ENCODE results near the gene USP13. TPM values are rescaled to one million over a fixed set of nuclear protein-coding genes. Genes with fewer than 3 reads are reported as not detected.
"Not testable (repeated sequence)": the region's sequence is repeated elsewhere in the genome, so short reads cannot be mapped to it uniquely, and the experiment has no call there.

Gene USP13
- polyA plus RNA-seq, 2 donors = 0.81 to 1.1 TPM

DNA sequence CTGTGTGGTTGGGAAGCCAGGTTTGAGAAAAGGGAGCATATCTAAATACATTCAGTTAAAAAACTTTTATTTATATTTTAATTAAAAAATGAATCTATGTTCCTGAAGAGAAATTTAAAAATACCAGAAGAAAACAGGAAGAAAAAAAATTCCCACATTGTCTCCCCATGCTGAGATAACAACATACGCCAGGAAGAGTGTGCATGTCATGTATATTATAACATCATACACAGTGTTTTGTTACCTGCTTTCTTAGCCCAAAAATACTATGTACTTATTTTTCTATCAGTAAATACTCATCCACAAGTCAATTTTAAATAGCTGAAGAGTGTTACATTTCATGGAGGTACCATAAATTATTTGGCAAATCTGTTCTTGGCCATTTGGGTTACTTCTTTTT lies 18.5 kb downstream of the USP13 start:
- no peaks in the 10 kb centered on the region for H3K27me3 ChIP-seq (ENCODE audit: control insufficient read depth in 1 of 2, insufficient read depth in 2 of 2, low read length in 2 of 2)
- no peak overlapping the region for H3K4me3 ChIP-seq (ENCODE audit: low read depth in 1 of 2, low read length in 2 of 2)
- WGBS, 2 donors = 92 to 96% methylated on average over 1 of the region's 1 CpG
- H3K9me3 ChIP-seq (ENCODE audit: control insufficient read depth in 2 of 2, insufficient read depth in 1 of 2, low read depth in 1 of 2, low read length in 1 of 2) = no peaks in the 10 kb centered on the region
- H3K27ac ChIP-seq (ENCODE audit: low read depth in 2 of 2, low read length in 1 of 2) = no peak overlapping the region
- H3K4me1 ChIP-seq (ENCODE audit: control insufficient read depth in 2 of 2, insufficient read depth in 2 of 2, low read length in 1 of 2) = peaks cover 2 to 6% of the 10 kb centered on the region in 2 donors
- no peaks in the 10 kb centered on the region for H3K36me3 ChIP-seq (ENCODE audit: control insufficient read depth in 2 of 2, insufficient read depth in 2 of 2, low read length in 1 of 2)

DNA sequence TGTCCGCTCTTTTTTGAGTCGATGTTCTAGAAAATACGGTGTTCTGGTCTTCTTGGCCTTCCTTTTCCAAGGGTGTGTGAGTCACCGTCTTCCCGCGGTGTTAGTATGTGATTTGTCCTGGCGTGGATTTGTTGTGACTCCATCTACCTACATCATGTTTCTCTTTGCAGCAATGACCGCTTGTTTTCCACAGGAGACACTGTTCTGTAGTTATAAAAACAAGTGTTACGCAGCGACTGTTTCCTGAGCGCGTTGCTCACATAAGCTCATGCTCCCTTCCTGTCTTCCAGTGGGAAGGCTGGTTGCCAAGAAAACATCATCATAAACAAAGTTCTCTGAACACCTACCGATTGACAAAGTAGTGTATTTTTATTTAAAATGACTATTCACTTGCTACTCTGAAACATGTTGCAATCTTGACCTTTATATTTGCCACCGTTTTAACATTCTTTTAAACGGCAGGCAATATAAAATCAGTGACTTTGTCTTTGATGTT lies 19.0 kb downstream of the USP13 start:
- WGBS, 2 donors = 83% methylated on average over 15 of the region's 15 CpGs
- H3K9me3 ChIP-seq (ENCODE audit: control insufficient read depth in 2 of 2, insufficient read depth in 1 of 2, low read depth in 1 of 2, low read length in 1 of 2) = no peaks in the 10 kb centered on the region
- H3K36me3 ChIP-seq (ENCODE audit: control insufficient read depth in 2 of 2, insufficient read depth in 2 of 2, low read length in 1 of 2) = no peaks in the 10 kb centered on the region
- H3K4me1 ChIP-seq (ENCODE audit: control insufficient read depth in 2 of 2, insufficient read depth in 2 of 2, low read length in 1 of 2) = peaks cover 0 to 2% of the 10 kb centered on the region in 2 donors
- H3K27ac ChIP-seq (ENCODE audit: low read depth in 2 of 2, low read length in 1 of 2) = no peak overlapping the region
- H3K27me3 ChIP-seq (ENCODE audit: control insufficient read depth in 1 of 2, insufficient read depth in 2 of 2, low read length in 2 of 2) = no peaks in the 10 kb centered on the region
- no peak overlapping the region for H3K4me3 ChIP-seq (ENCODE audit: low read depth in 1 of 2, low read length in 2 of 2)

DNA sequence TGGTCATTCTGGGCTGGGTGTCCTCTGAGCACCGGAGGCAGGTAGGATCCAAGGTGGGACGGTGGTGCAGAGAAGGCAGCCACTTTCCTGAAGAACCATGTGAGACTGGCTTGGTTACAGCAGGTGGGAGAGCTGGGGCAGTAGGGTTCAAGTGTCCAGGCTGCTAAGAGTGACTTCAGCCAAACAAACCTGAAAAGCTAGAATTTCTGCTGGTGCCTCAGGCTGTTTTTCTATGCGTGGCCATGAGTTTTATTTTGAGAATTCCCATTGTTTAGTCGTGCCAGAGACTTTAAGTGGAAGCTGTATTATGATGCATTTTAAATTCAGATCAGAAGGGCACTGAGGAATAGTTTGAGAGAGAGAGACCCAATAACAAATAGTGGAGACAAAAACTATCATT lies 20.1 kb downstream of the USP13 start:
- WGBS, 2 donors = 65 to 72% methylated on average over 4 of the region's 4 CpGs
- Histone ChIP-seq H3K4me1 (ENCODE audit: control insufficient read depth in 2 of 2, insufficient read depth in 2 of 2, low read length in 1 of 2) (peaks cover 0 to 2% of the 10 kb centered on the region in 2 donors), H3K4me3 (ENCODE audit: low read depth in 1 of 2, low read length in 2 of 2) (no peak overlapping the region), H3K27me3 (ENCODE audit: control insufficient read depth in 1 of 2, insufficient read depth in 2 of 2, low read length in 2 of 2) (no peaks in the 10 kb centered on the region), H3K27ac (ENCODE audit: low read depth in 2 of 2, low read length in 1 of 2) (no peak overlapping the region), H3K9me3 (ENCODE audit: control insufficient read depth in 2 of 2, insufficient read depth in 1 of 2, low read depth in 1 of 2, low read length in 1 of 2) (no peaks in the 10 kb centered on the region), H3K36me3 (ENCODE audit: control insufficient read depth in 2 of 2, insufficient read depth in 2 of 2, low read length in 1 of 2) (no peaks in the 10 kb centered on the region)

DNA sequence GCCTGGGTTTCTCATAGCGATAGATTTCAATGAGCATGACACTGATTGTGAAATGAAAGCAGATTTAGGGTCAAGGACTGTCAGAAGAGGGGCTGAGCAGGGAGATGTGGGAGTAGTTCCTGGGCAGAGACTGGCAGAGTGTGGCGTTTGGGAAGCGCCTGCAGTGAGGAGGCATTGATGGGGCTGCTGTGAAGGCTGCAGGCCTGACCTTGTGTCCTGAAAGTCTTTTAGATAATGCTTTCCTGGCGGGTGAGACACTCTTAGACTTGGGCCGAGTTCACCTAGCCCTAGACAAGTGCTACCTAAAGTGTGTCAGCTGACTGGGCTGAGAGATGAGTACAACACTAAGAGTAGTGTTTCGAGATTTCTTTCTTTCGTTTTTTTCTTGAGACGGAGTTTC lies 20.7 kb downstream of the USP13 start:
- H3K36me3 ChIP-seq (ENCODE audit: control insufficient read depth in 2 of 2, insufficient read depth in 2 of 2, low read length in 1 of 2) = no peaks in the 10 kb centered on the region
- no peak overlapping the region for H3K27ac ChIP-seq (ENCODE audit: low read depth in 2 of 2, low read length in 1 of 2)
- H3K4me1 ChIP-seq (ENCODE audit: control insufficient read depth in 2 of 2, insufficient read depth in 2 of 2, low read length in 1 of 2) = peaks cover 0 to 2% of the 10 kb centered on the region in 2 donors
- H3K9me3 ChIP-seq (ENCODE audit: control insufficient read depth in 2 of 2, insufficient read depth in 1 of 2, low read depth in 1 of 2, low read length in 1 of 2) = no peaks in the 10 kb centered on the region
- WGBS, 2 donors = 95 to 97% methylated on average over 8 of the region's 8 CpGs
- no peak overlapping the region for H3K4me3 ChIP-seq (ENCODE audit: low read depth in 1 of 2, low read length in 2 of 2)
- no peaks in the 10 kb centered on the region for H3K27me3 ChIP-seq (ENCODE audit: control insufficient read depth in 1 of 2, insufficient read depth in 2 of 2, low read length in 2 of 2)

DNA sequence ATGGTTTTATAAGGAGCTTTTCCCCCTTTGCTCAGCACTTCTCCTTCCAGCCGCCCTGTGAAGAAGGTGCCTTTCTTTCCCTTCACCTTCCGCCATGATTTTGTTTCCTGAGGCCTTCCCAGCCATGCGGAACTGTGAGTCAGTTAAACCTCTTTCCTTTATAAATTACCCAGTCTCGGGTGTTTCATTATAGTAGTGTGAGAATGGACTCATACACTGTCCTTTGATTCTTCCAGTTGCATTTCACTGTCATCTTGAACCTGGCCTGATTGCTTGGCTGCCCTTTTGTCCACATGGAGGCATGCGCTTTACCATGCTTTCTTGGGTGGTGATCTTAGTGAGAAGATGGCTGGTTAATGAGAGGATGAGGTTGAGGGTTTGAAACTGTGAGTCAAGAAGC lies 23.2 kb downstream of the USP13 start:
- Histone ChIP-seq H3K27ac (ENCODE audit: low read depth in 2 of 2, low read length in 1 of 2) (peak overlapping the region in 1 of 2 donors; percentile 56), H3K4me1 (ENCODE audit: control insufficient read depth in 2 of 2, insufficient read depth in 2 of 2, low read length in 1 of 2) (peaks cover 0 to 2% of the 10 kb centered on the region in 2 donors), H3K27me3 (ENCODE audit: control insufficient read depth in 1 of 2, insufficient read depth in 2 of 2, low read length in 2 of 2) (no peaks in the 10 kb centered on the region), H3K36me3 (ENCODE audit: control insufficient read depth in 2 of 2, insufficient read depth in 2 of 2, low read length in 1 of 2) (no peaks in the 10 kb centered on the region), H3K4me3 (ENCODE audit: low read depth in 1 of 2, low read length in 2 of 2) (no peak overlapping the region), H3K9me3 (ENCODE audit: control insufficient read depth in 2 of 2, insufficient read depth in 1 of 2, low read depth in 1 of 2, low read length in 1 of 2) (no peaks in the 10 kb centered on the region)
- WGBS, 2 donors = 89% methylated on average over 5 of the region's 5 CpGs

DNA sequence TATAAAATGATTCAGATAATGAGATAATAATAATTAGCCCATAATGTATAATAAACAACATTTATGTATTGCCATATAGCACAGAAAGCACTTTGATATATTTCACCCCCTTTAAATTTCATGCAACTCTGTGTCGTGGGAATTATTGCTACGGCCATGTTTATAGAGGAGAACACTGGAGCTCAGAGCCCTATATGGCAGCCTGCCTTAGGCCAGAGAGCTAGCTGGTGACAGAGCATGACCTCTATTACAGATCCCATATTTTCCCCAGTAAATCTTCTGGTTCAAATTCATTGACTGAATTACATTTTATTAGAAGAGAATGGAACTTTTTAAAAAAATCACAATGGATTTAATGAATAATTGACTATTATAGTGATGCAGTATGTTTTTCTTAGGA lies 25.0 kb downstream of the USP13 start:
- H3K9me3 ChIP-seq (ENCODE audit: control insufficient read depth in 2 of 2, insufficient read depth in 1 of 2, low read depth in 1 of 2, low read length in 1 of 2) = no peaks in the 10 kb centered on the region
- H3K4me3 ChIP-seq (ENCODE audit: low read depth in 1 of 2, low read length in 2 of 2) = no peak overlapping the region
- H3K27me3 ChIP-seq (ENCODE audit: control insufficient read depth in 1 of 2, insufficient read depth in 2 of 2, low read length in 2 of 2) = no peaks in the 10 kb centered on the region
- H3K36me3 ChIP-seq (ENCODE audit: control insufficient read depth in 2 of 2, insufficient read depth in 2 of 2, low read length in 1 of 2) = no peaks in the 10 kb centered on the region
- H3K4me1 ChIP-seq (ENCODE audit: control insufficient read depth in 2 of 2, insufficient read depth in 2 of 2, low read length in 1 of 2) = peaks cover 0 to 2% of the 10 kb centered on the region in 2 donors
- H3K27ac ChIP-seq (ENCODE audit: low read depth in 2 of 2, low read length in 1 of 2) = no peak overlapping the region
- 80 to 81% methylated on average over 2 of the region's 2 CpGs for WGBS, 2 donors

DNA sequence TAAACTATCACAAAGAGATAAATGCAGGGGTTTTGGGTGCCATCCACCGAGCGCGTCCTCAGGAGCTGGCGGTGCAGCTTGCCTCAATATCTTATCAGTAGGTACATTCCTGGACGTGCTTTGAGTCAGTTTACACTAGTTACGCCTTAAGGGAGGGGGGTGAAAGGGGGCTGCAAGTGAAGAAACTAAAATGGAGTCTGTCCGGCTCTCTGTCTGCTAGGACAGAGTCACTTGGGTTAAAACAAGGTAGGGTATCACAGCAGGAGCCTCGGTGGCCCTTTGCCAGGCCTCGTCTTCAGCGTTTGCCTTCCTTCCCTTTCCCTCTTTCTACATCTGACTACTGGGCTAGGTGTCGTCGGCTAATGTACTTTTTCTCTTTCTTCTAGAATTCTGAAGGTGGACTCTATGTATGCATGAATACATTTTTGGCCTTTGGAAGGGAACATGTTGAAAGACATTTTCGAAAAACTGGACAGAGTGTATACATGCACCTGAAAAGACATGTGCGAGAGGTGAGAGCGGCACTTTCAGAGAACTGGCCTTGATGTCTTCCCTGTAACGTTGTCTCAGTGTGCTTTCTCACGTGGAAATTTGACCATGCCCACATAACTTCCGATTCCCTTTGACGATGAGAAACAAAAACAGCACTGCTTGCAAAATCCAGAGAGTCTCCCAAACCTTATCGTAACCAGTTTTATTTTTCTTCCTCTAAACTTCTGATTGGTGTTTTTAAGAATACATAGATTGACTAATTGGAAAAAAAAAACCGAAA lies 28.8 kb downstream of the USP13 start:
- Histone ChIP-seq H3K4me1 (ENCODE audit: control insufficient read depth in 2 of 2, insufficient read depth in 2 of 2, low read length in 1 of 2) (no peaks in the 10 kb centered on the region), H3K4me3 (ENCODE audit: low read depth in 1 of 2, low read length in 2 of 2) (no peak overlapping the region), H3K9me3 (ENCODE audit: control insufficient read depth in 2 of 2, insufficient read depth in 1 of 2, low read depth in 1 of 2, low read length in 1 of 2) (no peaks in the 10 kb centered on the region), H3K27me3 (ENCODE audit: control insufficient read depth in 1 of 2, insufficient read depth in 2 of 2, low read length in 2 of 2) (no peaks in the 10 kb centered on the region), H3K27ac (ENCODE audit: low read depth in 2 of 2, low read length in 1 of 2) (no peak overlapping the region), H3K36me3 (ENCODE audit: control insufficient read depth in 2 of 2, insufficient read depth in 2 of 2, low read length in 1 of 2) (no peaks in the 10 kb centered on the region)
- 75 to 81% methylated on average over 21 of the region's 21 CpGs for WGBS, 2 donors

DNA sequence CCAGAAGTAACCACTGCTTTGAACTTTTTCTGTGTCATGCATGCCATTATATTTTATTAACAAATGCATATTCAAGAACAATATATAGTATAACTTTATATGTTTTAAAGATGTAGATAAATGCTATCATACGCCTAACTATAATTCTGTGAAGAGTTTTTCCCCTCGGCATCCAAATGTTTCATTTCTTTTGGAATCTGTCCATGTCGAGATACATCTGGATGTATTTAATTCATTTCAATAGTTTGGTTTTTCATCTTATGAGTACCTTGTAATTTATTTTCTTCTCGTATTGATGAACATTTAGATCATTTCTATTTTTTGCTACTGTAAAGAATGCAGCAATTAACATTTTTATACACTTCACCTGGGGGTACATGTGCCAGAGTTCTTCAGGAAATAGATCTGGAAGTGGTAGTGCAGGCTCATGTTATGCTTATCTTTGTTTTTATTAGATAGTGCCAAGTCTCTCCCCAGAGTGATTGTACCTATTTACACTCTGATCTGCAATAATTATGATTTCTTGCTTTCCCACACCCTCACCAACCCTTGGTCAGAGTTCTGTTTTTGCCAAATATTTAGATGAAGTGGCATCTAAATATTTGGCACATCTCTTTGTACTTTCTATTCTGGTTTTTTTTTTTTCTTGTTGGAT lies 29.7 kb downstream of the USP13 start:
- 52 to 58% methylated on average over 4 of the region's 4 CpGs for WGBS, 2 donors
- Histone ChIP-seq H3K9me3 (ENCODE audit: control insufficient read depth in 2 of 2, insufficient read depth in 1 of 2, low read depth in 1 of 2, low read length in 1 of 2) (no peaks in the 10 kb centered on the region), H3K4me1 (ENCODE audit: control insufficient read depth in 2 of 2, insufficient read depth in 2 of 2, low read length in 1 of 2) (no peaks in the 10 kb centered on the region), H3K27ac (ENCODE audit: low read depth in 2 of 2, low read length in 1 of 2) (no peak overlapping the region), H3K27me3 (ENCODE audit: control insufficient read depth in 1 of 2, insufficient read depth in 2 of 2, low read length in 2 of 2) (no peaks in the 10 kb centered on the region), H3K36me3 (ENCODE audit: control insufficient read depth in 2 of 2, insufficient read depth in 2 of 2, low read length in 1 of 2) (no peaks in the 10 kb centered on the region), H3K4me3 (ENCODE audit: low read depth in 1 of 2, low read length in 2 of 2) (no peak overlapping the region)

DNA sequence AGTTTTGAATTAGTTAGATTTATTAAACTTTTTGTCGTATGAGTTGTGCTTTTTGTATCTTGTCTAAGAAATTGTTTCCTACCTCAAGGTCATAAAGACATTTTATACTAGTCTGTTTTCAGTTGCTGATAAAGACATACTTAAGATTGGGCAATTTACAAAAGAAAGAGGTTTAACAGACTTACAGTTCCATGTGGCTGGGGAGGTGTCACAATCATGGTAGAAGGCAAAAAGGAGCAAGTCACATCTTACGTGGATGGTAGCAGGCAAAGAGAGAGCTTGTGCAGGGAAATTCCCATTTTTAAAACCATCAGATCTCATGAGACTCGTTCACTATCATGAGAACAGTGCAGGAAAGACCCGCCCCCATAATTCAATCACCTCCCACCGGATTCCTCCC lies 30.4 kb downstream of the USP13 start:
- not testable (repeated sequence) for H3K9me3 ChIP-seq (ENCODE audit: control insufficient read depth in 2 of 2, insufficient read depth in 1 of 2, low read depth in 1 of 2, low read length in 1 of 2); H3K36me3 ChIP-seq (ENCODE audit: control insufficient read depth in 2 of 2, insufficient read depth in 2 of 2, low read length in 1 of 2); H3K4me3 ChIP-seq (ENCODE audit: low read depth in 1 of 2, low read length in 2 of 2); H3K27me3 ChIP-seq (ENCODE audit: control insufficient read depth in 1 of 2, insufficient read depth in 2 of 2, low read length in 2 of 2); H3K27ac ChIP-seq (ENCODE audit: low read depth in 2 of 2, low read length in 1 of 2); H3K4me1 ChIP-seq (ENCODE audit: control insufficient read depth in 2 of 2, insufficient read depth in 2 of 2, low read length in 1 of 2)
- WGBS, 2 donors = 85 to 89% methylated on average over 5 of the region's 5 CpGs

Data from esophagus (tissue), 2 donors.